GM21447 (cell line): Measurements from ENCODE around the gene ZNF410.
"Not testable (repeated sequence)": the region's sequence is repeated elsewhere in the genome, so short reads cannot be mapped to it uniquely, and the experiment has no call there.

Source experiments
- ATAC-seq: cut with Tn5 transposase; IDR thresholded peaks from one replicate; pipeline ENCODE4 v1.9.1; 2021; ENCODE audit not compliant: unreplicated experiment

The ZNF410 gene

GRCh38 chr14:73884438-73885190, 2.0 kb upstream of the ZNF410 start:
- ATAC-seq: no peak

DNA sequence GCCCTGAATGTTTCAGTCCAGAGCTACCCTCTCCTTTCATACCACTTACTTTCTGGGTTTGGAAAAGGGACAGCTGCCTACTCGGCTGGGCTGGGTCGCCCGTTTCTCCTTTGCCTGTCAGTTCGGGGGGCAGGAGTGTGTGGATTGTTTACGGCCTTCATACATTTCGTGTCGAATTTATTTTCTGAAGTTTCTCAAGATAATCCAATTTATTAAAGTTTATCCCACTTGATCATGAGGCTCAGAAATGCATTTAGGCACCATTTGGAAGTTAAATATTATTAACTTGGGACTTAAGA, 608 bp downstream of the ZNF410 start:
- ATAC-seq: no peak

GRCh38 chr14:73887694-73888459, 1.2 kb downstream of the ZNF410 start:
- ATAC-seq: no peak

GRCh38 chr14:73888460-73888725, 1.7 kb downstream of the ZNF410 start:
- no peak for ATAC-seq

DNA sequence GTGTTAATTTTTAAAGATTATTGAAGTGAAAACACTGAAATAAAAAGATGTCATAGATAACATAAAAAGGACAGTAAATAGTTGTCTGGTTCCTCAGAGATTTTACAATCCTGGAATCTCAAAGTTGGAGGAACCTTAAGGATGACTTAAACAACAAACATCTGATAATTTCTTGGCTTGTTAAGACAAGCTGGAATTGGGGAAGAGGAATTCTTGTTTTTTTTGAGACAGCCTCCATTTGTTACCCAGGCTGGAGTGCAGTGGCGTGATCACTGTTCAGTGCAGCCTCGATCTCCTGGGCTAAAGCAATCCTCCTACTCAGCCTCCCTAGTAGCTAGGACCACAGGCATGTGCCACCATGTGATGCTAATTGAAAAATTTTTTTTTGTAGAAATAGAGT, 2.3 kb downstream of the ZNF410 start:
- ATAC-seq: no peak

- no peak for ATAC-seq
Observed at GRCh38 chr14:73889376-73889775, 2.7 kb downstream of the ZNF410 start.

- not testable (repeated sequence) for ATAC-seq
Observed at GRCh38 chr14:73894180-73894687, 7.6 kb downstream of the ZNF410 start.

GRCh38 chr14:73895939-73896338, 9.3 kb downstream of the ZNF410 start:
- no peak for ATAC-seq

GRCh38 chr14:73896521-73896920, 9.9 kb downstream of the ZNF410 start:
- ATAC-seq: no peak

DNA sequence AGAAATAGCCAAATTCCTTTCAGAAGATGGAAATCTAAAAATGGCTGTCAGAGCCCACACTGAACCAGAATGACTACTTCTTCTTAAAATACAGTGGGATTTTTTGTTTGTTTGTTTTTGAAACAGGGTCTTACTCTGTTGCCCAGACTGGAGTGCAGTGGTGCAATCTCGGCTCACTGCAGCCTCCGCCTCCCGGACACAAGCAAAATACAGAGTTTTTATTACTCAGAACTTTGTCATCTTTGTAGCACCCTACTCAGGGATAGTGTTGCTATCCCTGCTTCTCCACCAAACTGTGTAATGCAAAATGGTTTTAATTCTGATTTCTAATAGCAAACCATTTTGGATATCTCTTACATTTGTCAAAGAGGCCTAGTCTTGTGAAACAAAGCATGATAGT, 16.4 kb downstream of the ZNF410 start:
- ATAC-seq: no peak

DNA sequence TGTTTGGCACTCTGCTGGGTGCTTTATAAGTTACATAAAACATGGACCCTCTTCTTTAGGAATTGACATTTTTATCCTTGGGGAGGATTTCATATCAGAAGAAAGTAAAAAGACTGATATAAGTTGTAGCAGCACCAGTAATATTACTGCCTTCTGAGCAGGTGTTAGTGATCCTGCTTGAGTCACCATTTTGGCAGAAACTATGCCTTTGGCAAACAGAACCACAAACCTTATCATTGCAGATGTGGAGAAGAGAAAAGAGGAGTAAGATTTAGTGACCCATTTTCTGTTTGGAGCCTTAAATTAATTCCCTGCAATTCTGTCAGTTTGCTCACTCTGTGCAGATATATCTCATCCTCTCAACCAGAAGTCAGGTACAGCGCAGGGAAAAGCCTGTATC, 23.0 kb downstream of the ZNF410 start:
- ATAC-seq: no peak

GRCh38 chr14:73913256-73913655, 26.6 kb downstream of the ZNF410 start:
- no peak for ATAC-seq

DNA sequence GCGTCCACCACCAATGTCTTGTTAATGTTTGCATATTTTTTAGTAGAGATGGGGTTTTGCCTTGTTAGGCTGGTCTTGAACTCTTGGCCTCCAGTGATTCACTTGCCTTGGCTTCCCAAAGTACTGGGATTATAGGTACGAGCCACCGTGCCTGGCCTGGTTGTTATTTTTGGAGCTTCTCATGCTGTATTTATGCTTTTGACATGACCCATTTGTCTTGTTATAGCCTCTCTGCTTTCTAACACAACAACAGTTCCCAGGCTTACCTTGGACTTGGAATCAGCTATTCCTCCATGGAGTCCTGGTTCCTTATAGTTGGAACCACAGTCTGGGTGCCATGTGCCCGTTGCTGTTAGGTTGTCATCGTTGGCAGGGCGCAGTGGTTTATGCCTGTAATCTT, 29.7 kb downstream of the ZNF410 start:
- ATAC-seq: no peak

DNA sequence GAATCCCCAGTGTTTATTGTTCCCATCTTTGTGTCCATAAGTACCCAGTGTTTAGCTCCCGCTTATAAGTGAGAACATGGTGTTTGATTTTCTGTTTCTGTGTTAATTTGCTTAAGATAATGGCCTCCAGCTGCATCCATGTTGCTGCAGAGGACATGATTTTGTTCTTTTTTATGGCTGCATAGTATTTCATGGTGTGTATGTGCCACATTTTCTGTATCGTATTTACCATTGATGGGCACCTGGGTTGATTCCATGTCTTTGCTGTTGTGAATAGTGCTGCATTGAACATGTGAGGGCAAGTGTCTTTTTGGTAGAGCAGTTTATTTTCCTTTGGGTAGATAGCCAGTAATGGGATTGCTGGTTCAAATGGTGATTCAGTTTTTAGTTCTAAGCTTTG, 32.8 kb downstream of the ZNF410 start:
- ATAC-seq: not testable (repeated sequence)

- ATAC-seq: no peak
Observed at GRCh38 chr14:73924337-73924736, 37.7 kb downstream of the ZNF410 start.

DNA sequence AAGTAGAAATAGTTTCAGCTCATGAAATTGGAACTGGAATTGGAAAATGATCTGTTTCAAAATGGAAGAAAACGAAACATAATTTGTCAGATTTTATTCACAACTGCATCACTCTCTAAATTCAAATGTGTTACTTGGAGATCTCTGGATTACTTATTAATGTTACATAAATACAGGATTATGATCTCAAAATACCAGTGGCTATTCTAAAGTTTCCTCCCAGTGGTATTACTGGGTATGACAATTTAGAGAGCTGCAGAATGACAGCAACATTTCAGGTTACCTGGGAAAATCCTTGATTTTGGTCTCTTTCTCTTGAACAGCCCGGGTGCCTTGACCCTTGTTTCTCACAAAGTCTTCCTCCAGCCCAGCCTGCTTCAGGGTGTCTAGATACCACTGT, 49.0 kb downstream of the ZNF410 start:
- no peak for ATAC-seq

- ATAC-seq: no peak
Observed at GRCh38 chr14:73936548-73936947, 49.9 kb downstream of the ZNF410 start.

- ATAC-seq: no peak
Observed at GRCh38 chr14:73937012-73937411, 50.4 kb downstream of the ZNF410 start.

- ATAC-seq: no peak
Observed at GRCh38 chr14:73942180-73942579, 55.5 kb downstream of the ZNF410 start.

GRCh38 chr14:73943083-73943482, 56.4 kb downstream of the ZNF410 start:
- no peak for ATAC-seq

- no peak for ATAC-seq
Observed at GRCh38 chr14:73944432-73945158, 57.9 kb downstream of the ZNF410 start.

GRCh38 chr14:73945159-73945670, 58.6 kb downstream of the ZNF410 start:
- ATAC-seq: no peak
